Endothelial cell of umbilical vein (primary cell): ENCODE results near the gene FUT9. TPM values are rescaled to one million over a fixed set of nuclear protein-coding genes. Genes with fewer than 3 reads are reported as not detected.

Source experiments
- BruUV-seq: library from RNA; stranded (reverse); fragments of 400-500 nt; replicated peaks from 2 replicates; lab custom pipeline; 2021; lab: Mats Ljungman, UMichigan
- CTCF ChIA-PET: fragments of 300-600, 350-600 bp; sonication (Branson Sonifier 250); formaldehyde crosslinking; loops from one replicate; lab custom pipeline; 2021; ENCODE audit warnings: antibody characterized with exemption, inconsistent platforms; lab: Charles Lee
- POLR2A ChIA-PET: fragments of 300-600, 350-600 bp; sonication (Branson Sonifier 250); formaldehyde crosslinking; loops from one replicate; lab custom pipeline; 2021; ENCODE audit warnings: antibody characterized with exemption, inconsistent platforms; lab: Charles Lee
- DNase-seq: peaks from one replicate; pipeline ENCODE4 v3.0.0-alpha.2; 2011; ENCODE audit warnings: low read depth, low spot score
- FAIRE-seq: peaks from 2 replicates; lab custom pipeline; 2011; peaks lifted over from hg19 to GRCh38; lab: Jason Lieb, UNC
- H2AFZ ChIP-seq: 2 replicates; pipeline ENCODE4 v1.6.0; 2012; ENCODE audit warnings: low read depth, low read length, control low read depth, inconsistent platforms
- H3K27ac ChIP-seq: 2 replicates; pipeline ENCODE4 v1.5.1; 2011; ENCODE audit warnings: low read depth, mild to moderate bottlenecking, control low read depth, low read length, moderate library complexity; ENCODE audit not compliant: insufficient read depth
- H3K27me3 ChIP-seq, 2 experiments: 2 replicates each; pipeline versions ENCODE4 v1.6.0 to v1.6.1; 2011; ENCODE audit warnings: low read length in 2 of 2, mixed read lengths in 1 of 2; ENCODE audit not compliant: control insufficient read depth in 2 of 2, insufficient read depth in 2 of 2
- H3K36me3 ChIP-seq, 2 experiments: 2 replicates in 1 of 2; 3 replicates in 1 of 2; pipeline ENCODE4 v1.5.1; 2011; ENCODE audit warnings: low read length in 2 of 2, mild to moderate bottlenecking in 1 of 2, moderate library complexity in 1 of 2; ENCODE audit not compliant: control insufficient read depth in 2 of 2, insufficient read depth in 2 of 2; ENCODE audit errors: extremely low read depth in 1 of 2
- H3K4me1 ChIP-seq: 3 replicates; pipeline ENCODE4 v1.5.1; 2011; ENCODE audit warnings: mild to moderate bottlenecking, low read length; ENCODE audit not compliant: control insufficient read depth, insufficient read depth; ENCODE audit errors: extremely low read depth
- H3K4me2 ChIP-seq: 2 replicates; pipeline ENCODE4 v1.6.1; 2011; ENCODE audit warnings: low read length, control low read depth, mixed read lengths; ENCODE audit not compliant: insufficient read depth
- H3K4me3 ChIP-seq, 3 experiments: fragments of 200-600 bp in 1 of 3; sonication (generic), shearing (Covaris generic) in 1 of 3; replicated peaks in 1 of 3; 2 replicates each; pipeline ENCODE4 v1.5.1; 2011 to 2016; ENCODE audit warnings: control low read depth in 3 of 3, low read length in 3 of 3, mild to moderate bottlenecking in 2 of 3, inconsistent platforms in 1 of 3, low read depth in 1 of 3, moderate library complexity in 1 of 3; ENCODE audit not compliant: insufficient read depth in 1 of 3
- H3K79me2 ChIP-seq: 2 replicates; pipeline ENCODE4 v1.6.0; 2012; ENCODE audit warnings: low read length, inconsistent platforms; ENCODE audit not compliant: control insufficient read depth, insufficient read depth
- H3K9ac ChIP-seq: replicated peaks from 2 replicates; pipeline ENCODE3; 2011; ENCODE audit warnings: low read length, control low read depth; ENCODE audit not compliant: insufficient read depth; ENCODE audit errors: extremely low read depth
- H3K9me1 ChIP-seq: replicated peaks from 3 replicates; pipeline ENCODE4 v1.6.0; 2011; ENCODE audit warnings: mild to moderate bottlenecking, low read length; ENCODE audit not compliant: control insufficient read depth, insufficient read depth; ENCODE audit errors: extremely low read depth
- H3K9me3 ChIP-seq: replicated peaks from 2 replicates; pipeline ENCODE4 v1.5.1; 2012; ENCODE audit warnings: low read length, inconsistent platforms; ENCODE audit not compliant: control insufficient read depth, insufficient read depth
- H4K20me1 ChIP-seq: replicated peaks from 2 replicates; pipeline ENCODE3; 2011; ENCODE audit warnings: mild to moderate bottlenecking, low read length; ENCODE audit not compliant: control insufficient read depth, insufficient read depth; ENCODE audit errors: extremely low read depth
- CTCF ChIP-seq, 2 donors: IDR thresholded peaks; 1 replicate in 1 of 2; 2 replicates in 1 of 2; pipeline ENCODE4 v1.5.1; 2011; ENCODE audit warnings: low read length in 2 of 2, mild to moderate bottlenecking in 2 of 2, moderate library complexity in 2 of 2, control low read depth in 1 of 2, inconsistent platforms in 1 of 2, low read depth in 1 of 2; ENCODE audit not compliant: insufficient read depth in 1 of 2; ENCODE audit errors: extremely low read depth in 1 of 2
- EZH2 ChIP-seq: IDR thresholded peaks from 2 replicates; pipeline ENCODE4 v1.6.1; 2012; ENCODE audit warnings: borderline replicate concordance, low read depth, mild to moderate bottlenecking, moderate library complexity, low read length, inconsistent platforms; ENCODE audit not compliant: severe bottlenecking
- FOS ChIP-seq: IDR thresholded peaks from 2 replicates; pipeline ENCODE4 v1.6.1; 2011; ENCODE audit warnings: mild to moderate bottlenecking, low read length, moderate library complexity, borderline replicate concordance; ENCODE audit not compliant: insufficient read depth
- GATA2 ChIP-seq: IDR thresholded peaks from 2 replicates; pipeline ENCODE4 v1.7.0; 2011; ENCODE audit warnings: low read depth, mild to moderate bottlenecking, moderate library complexity, mixed read lengths, low read length; ENCODE audit not compliant: insufficient read length, insufficient read depth
- JUN ChIP-seq: IDR thresholded peaks from 2 replicates; pipeline ENCODE4 v1.6.1; 2011; ENCODE audit warnings: borderline replicate concordance, low read depth; ENCODE audit not compliant: insufficient read length, insufficient read depth
- MYC ChIP-seq: IDR thresholded peaks from one replicate; pipeline ENCODE4 v1.6.1; 2011; ENCODE audit warnings: mild to moderate bottlenecking, low read depth, low read length
- POLR2A ChIP-seq: IDR thresholded peaks from 2 replicates; pipeline ENCODE4 v1.6.1; 2012; ENCODE audit warnings: low read depth, mild to moderate bottlenecking, control low read depth, low read length
- POLR2AphosphoS5 ChIP-seq: IDR thresholded peaks from 2 replicates; pipeline ENCODE4 v1.6.1; 2012; ENCODE audit warnings: low read depth, mild to moderate bottlenecking, control low read depth, low read length, moderate library complexity; ENCODE audit not compliant: insufficient read depth
- dilution Hi-C: fragments of 300-500 bp; cut with MboI; formaldehyde crosslinking; loops from one replicate; pipeline ENCODE4 v1.15.0; 2019; ENCODE audit warnings: low sequenced_read_pairs; ENCODE audit not compliant: extremely low pct_ligation_motif_present
- intact Hi-C: fragments of 100-400 bp; cut with micrococcal nuclease; formaldehyde crosslinking; loops from one replicate; pipeline ENCODE4 v1.10.0; 2022
- polyA plus RNA-seq, 4 experiments: library from polyadenylated mRNA; depleted of rRNA in 3 of 4; stranded (reverse) in 3 of 4; unstranded in 1 of 4; fragments of >200 nt; gene quantifications; 2 replicates each; pipeline versions ENCODE4 v1.2.1 to v1.2.3, GENCODE V29; 2011 to 2012; ENCODE audit warnings: missing spikeins in 1 of 4
- total RNA-seq: library from RNA; stranded (reverse); gene quantifications from 2 replicates; pipeline ENCODE4 v1.2.3, GENCODE V29; 2021
- TF ChIP-seq, protein P1 (sequence below): IDR thresholded peaks from 2 replicates; pipeline ENCODE4 v1.6.1; 2011; ENCODE audit not compliant: insufficient read depth, insufficient read length

Gene FUT9
- total and polyA plus RNA-seq, 2 donors (not counting 3 experiments of a cell fraction or from before 2014, with no cell fraction given): not detected

DNA sequence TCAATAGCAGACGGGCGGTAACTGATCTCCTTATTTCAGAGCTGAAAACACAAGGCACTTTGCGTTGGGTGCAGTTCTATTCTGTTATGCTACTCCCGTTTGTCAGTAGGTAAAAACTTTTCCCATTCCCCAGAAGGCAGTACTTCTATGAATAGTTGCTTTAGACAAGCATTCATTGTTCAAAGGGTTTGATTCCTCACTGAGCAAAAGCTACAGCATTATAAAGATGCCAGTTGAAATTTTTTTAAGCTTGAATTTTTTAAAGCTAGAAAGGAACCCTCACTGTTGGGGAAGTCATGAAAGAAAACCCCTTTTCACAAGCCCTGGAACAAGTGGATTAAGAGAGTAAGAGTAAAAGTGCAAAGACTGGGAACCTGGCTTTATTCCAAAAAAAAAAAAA is 42.3 kb downstream of the FUT9 start:
- Histone ChIP-seq H3K36me3 (no peaks in the 10 kb centered on the region), H3K9me1 (no peaks in the 10 kb centered on the region), H3K4me3 (no peak overlapping the region), H3K27ac (no peak overlapping the region), H3K27me3 (no peaks in the 10 kb centered on the region), H3K9ac (no peak overlapping the region), H4K20me1 (no peaks in the 10 kb centered on the region), H3K9me3 (no peaks in the 10 kb centered on the region), H3K4me2 (no peak overlapping the region), H2AFZ (no peak overlapping the region), H3K4me1 (no peaks in the 10 kb centered on the region), H3K79me2 (no peaks in the 10 kb centered on the region)
- no peak for FAIRE-seq
- ChIA-PET CTCF (no interaction called here), POLR2A (no interaction called here)
- TF ChIP-seq MYC (no peak), POLR2AphosphoS5 (no peak)
- dilution Hi-C loops (no loop called here), intact Hi-C loops (no loop called here)
- no TSS peak for BruUV-seq
- no peak for DNase-seq

DNA sequence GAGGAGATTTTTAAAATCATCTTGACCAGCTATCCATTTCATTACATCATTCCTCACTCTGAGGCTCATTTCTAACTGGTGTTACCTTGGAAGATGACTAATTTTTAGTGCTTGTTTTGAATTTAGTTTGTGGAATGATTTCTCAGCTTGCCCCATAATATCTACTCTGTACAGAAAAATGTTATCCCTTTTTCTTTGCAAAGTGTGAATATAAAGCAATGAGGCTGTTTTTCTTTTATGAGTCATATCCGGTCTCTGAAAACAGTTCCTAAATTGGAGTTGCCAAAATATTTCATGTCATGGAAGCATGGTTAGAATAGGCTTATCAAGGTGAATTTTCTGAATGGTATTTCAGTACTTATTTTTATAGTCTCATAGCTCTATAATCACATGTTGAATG is 43.8 kb downstream of the FUT9 start:
- intact Hi-C loops (no loop called here), dilution Hi-C loops (no loop called here)
- Histone ChIP-seq H3K9ac (no peak overlapping the region), H4K20me1 (no peaks in the 10 kb centered on the region), H3K9me1 (no peaks in the 10 kb centered on the region), H3K4me3 (no peak overlapping the region), H3K9me3 (no peaks in the 10 kb centered on the region), H3K36me3 (no peaks in the 10 kb centered on the region), H3K4me1 (no peaks in the 10 kb centered on the region), H3K27me3 (no peaks in the 10 kb centered on the region), H3K79me2 (no peaks in the 10 kb centered on the region), H3K27ac (no peak overlapping the region), H3K4me2 (no peak overlapping the region), H2AFZ (no peak overlapping the region)
- TF ChIP-seq, protein P1, sequence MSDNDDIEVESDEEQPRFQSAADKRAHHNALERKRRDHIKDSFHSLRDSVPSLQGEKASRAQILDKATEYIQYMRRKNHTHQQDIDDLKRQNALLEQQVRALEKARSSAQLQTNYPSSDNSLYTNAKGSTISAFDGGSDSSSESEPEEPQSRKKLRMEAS: no peak
- no peak for TF ChIP-seq POLR2AphosphoS5
- no peak for TF ChIP-seq EZH2
- TF ChIP-seq FOS: no peak
- no peak for TF ChIP-seq CTCF (IDR thresholded peaks at IDR 0.05; ENCODE audit: extremely low read depth in 1 of 2, insufficient read depth in 1 of 2, low read depth in 1 of 2, low read length in 2 of 2)
- no peak for TF ChIP-seq GATA2
- TF ChIP-seq JUN: no peak
- no peak for TF ChIP-seq POLR2A
- no peak for TF ChIP-seq MYC
- CTCF ChIA-PET: no interaction called here
- FAIRE-seq (no peak), DNase-seq (no peak)
- no TSS peak for BruUV-seq
- POLR2A ChIA-PET: no interaction called here
